ENCODE data around the gene P2RX7. TPM values are rescaled to one million over a fixed set of nuclear protein-coding genes. Genes with fewer than 3 reads are reported as not detected.

The P2RX7 gene
- total and polyA plus RNA-seq, 7 donors = 0.07 to 1.3 (median 0.17) TPM

DNA sequence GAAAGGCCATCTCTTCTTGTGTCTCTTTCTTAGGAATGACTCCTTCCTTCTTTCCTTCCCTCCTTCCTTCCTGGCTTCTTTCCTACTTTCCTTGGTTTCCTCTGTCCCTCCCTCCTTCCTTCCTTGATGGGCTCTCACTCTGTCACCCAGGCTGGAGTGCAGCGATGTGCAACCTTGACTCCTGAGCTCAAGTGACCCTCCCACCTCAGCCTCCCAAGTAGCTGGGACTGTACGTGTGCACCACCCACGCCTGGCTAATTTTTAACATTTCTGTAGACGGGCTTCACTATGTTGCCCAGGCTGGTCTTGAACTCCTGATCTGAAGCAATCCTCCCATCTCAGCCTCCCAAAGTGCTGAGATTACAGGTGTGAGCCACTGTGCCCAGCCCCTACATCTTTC is 10.9 kb upstream of the P2RX7 start:
- WGBS, 3 donors = 78 to 84% (median 83%) methylated on average over 4 of the region's 4 CpGs
- TF ChIP-seq, protein P1, sequence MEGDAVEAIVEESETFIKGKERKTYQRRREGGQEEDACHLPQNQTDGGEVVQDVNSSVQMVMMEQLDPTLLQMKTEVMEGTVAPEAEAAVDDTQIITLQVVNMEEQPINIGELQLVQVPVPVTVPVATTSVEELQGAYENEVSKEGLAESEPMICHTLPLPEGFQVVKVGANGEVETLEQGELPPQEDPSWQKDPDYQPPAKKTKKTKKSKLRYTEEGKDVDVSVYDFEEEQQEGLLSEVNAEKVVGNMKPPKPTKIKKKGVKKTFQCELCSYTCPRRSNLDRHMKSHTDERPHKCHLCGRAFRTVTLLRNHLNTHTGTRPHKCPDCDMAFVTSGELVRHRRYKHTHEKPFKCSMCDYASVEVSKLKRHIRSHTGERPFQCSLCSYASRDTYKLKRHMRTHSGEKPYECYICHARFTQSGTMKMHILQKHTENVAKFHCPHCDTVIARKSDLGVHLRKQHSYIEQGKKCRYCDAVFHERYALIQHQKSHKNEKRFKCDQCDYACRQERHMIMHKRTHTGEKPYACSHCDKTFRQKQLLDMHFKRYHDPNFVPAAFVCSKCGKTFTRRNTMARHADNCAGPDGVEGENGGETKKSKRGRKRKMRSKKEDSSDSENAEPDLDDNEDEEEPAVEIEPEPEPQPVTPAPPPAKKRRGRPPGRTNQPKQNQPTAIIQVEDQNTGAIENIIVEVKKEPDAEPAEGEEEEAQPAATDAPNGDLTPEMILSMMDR (IDR thresholded peaks at IDR 0.05) = no peak
- Histone ChIP-seq H3K9me3 (no peaks in the 10 kb centered on the region), H3K4me1 (no peaks in the 10 kb centered on the region), H3K27ac (no peak overlapping the region), H3K36me3 (ENCODE audit: insufficient read depth in 1 of 2, low read depth in 1 of 2) (no peaks in the 10 kb centered on the region), H3K27me3 (ENCODE audit: insufficient read depth in 3 of 3, low read length in 2 of 3) (no peaks in the 10 kb centered on the region), H3K4me3 (no peak overlapping the region)
- ATAC-seq (no peak), DNase-seq (no peak)
- intact Hi-C loops (cut with DNase I) = no loop called here

DNA sequence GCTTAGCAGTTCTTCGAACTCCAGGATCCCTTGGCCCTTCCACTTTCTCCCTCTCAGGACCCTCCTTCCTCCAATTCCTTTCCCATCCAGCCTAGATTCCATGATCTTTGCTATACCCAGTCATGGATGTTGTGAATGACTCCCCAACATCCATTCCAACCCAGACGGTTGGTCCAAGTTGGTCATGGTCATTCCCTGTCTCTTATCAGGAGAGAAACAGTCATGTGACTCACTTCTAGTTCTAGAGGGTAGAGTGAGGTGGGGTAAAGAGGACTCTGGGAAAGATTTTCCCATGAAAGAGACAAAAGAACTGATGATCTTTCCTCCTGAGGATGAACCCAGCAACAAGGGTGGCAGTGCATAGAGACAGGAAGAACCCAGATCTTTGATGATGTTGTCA is 9.2 kb upstream of the P2RX7 start:
- TF ChIP-seq, protein P1 (IDR thresholded peaks at IDR 0.05) = no peak
- Histone ChIP-seq H3K27ac (no peak overlapping the region), H3K9me3 (no peaks in the 10 kb centered on the region), H3K4me3 (no peak overlapping the region), H3K36me3 (ENCODE audit: insufficient read depth in 1 of 2, low read depth in 1 of 2) (no peaks in the 10 kb centered on the region), H3K4me1 (no peaks in the 10 kb centered on the region), H3K27me3 (ENCODE audit: insufficient read depth in 3 of 3, low read length in 2 of 3) (no peaks in the 10 kb centered on the region)
- intact Hi-C loops (cut with DNase I) = no loop called here
- 82 to 92% (median 88%) methylated on average over 2 of the region's 2 CpGs for WGBS, 3 donors
- DNase-seq (no peak), ATAC-seq (no peak)

DNA sequence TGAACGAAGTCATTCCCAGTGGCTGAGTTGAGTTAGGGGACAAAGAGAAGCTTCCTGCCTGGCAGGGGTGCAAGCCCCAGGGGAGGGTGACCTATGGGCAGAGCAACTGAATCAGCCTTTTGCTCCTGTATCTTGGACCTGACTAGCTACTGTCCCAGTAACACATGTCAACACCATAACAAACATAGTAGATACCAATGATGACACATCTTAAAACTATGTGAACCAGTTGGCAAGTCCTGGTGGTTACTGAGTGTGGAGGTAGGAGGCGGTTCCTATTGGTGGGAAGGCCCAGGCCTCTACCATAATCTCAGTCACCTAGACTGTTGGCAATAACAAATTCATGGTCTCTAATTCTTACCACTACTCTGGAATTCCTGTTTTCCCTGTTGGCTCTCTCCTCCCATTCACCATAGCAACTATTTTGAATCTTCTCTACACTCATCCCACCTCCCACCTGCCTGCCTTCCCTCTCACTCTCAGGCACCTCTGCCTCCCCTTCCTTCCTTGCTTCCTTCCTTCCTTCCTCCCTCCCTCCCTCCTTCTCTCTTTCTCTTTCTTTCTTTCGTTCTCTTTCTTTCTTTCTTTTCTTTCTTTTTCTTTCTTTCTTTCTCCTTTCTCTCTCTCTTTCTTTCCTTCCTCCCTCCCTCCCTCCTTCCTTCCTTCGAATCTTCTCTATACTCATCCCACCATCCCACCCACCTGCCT is 8.1 kb upstream of the P2RX7 start:
- Histone ChIP-seq H3K9me3 (no peaks in the 10 kb centered on the region), H3K4me1 (no peaks in the 10 kb centered on the region), H3K4me3 (no peak overlapping the region), H3K27ac (no peak overlapping the region), H3K27me3 (ENCODE audit: insufficient read depth in 3 of 3, low read length in 2 of 3) (no peaks in the 10 kb centered on the region), H3K36me3 (ENCODE audit: insufficient read depth in 1 of 2, low read depth in 1 of 2) (no peaks in the 10 kb centered on the region)
- intact Hi-C loops (cut with DNase I) = no loop called here
- no peak for DNase-seq
- WGBS, 3 donors = 52 to 64% (median 52%) methylated on average over 4 of the region's 4 CpGs
- TF ChIP-seq, protein P1 (IDR thresholded peaks at IDR 0.05) = no peak
- peak; percentile 32 to 91 (median 76) for ATAC-seq

DNA sequence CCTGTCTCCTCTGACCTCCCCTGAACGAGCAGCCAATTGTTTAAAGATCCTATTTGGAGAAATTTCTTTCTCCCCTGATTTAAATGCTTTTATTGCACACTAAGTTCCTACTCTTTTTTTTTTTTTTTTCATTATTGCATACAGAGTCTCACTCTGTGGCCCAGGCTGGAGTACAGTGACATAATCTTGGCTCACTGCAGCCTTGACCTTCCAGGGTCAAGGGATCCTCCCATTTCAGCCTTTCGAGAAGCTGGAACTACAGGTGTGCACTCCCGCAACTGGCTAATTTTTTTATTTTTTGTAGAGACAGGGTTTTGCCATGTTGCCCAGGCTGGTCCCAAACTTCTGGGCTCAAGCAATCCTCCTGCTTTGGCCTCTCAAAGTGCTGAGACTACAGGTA is 5.2 kb upstream of the P2RX7 start:
- Histone ChIP-seq H3K9me3 (no peaks in the 10 kb centered on the region), H3K36me3 (ENCODE audit: insufficient read depth in 1 of 2, low read depth in 1 of 2) (no peaks in the 10 kb centered on the region), H3K4me3 (no peak overlapping the region), H3K27ac (no peak overlapping the region), H3K4me1 (no peaks in the 10 kb centered on the region), H3K27me3 (ENCODE audit: insufficient read depth in 3 of 3, low read length in 2 of 3) (no peaks in the 10 kb centered on the region)
- ATAC-seq (no peak), DNase-seq (no peak)
- TF ChIP-seq, protein P1 (IDR thresholded peaks at IDR 0.05) = no peak
- intact Hi-C loops (cut with DNase I) = no loop called here
- WGBS, 3 donors = 60 to 70% (median 65%) methylated on average over 3 of the region's 3 CpGs
